Stimulated activated CD8-positive, alpha-beta memory T cell treated with anti-CD3 and anti-CD28 coated beads, Interleukin-4, amount 100 ng/mL, for 4 hours (primary cell): ENCODE data around the gene SERPINB5.

Experiments used
- DNase-seq, 2 donors: peaks; one replicate each; pipeline ENCODE4 v3.0.0-alpha.2; 2020; ENCODE audit warnings: low read depth in 2 of 2, low spot score in 1 of 2

Gene SERPINB5

GRCh38 chr18:63520053-63520685 is 43.4 kb downstream of the SERPINB5 start:
- DNase-seq, result no peak

DNA sequence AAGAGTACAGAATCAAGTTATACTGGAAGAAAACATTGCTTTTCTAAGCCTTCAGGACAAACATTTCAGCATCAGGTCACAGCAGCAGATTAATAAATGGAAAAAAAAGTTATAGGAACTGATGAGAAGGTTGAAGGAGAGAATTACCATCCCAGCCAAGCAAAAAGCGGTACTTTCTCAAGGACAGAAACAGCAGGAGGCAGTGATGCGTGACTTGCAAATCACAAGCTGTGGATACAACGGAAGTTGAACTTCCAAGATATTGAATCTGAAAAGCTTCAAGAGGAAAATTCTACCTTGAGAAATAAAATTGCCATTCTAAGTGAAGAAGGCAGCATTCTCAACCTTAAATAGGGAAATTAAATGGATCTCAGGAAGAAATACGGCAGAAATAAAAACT is 46.9 kb downstream of the SERPINB5 start:
- DNase-seq, result no peak

DNA sequence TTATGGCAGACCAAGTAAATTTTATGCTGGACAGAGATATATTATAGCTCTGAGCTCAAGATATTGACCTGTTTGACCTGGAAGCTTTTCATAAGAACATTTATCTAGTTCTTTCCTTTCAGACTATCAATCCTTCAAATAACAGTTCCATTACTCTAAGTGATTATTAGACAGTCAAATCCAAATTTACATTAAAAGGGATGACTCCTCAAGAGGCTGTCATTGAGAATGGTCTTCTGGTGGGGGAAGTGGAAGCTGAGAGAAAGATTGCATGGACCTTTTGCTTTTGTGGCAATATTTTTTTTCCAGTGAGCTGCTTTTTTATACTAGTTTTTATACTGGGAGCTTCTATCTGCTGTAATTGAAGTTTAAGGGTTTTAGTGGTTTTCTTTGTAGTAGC is 50.5 kb downstream of the SERPINB5 start:
- no peak for DNase-seq

- DNase-seq, result no peak
Observed at GRCh38 chr18:63528863-63529492, 52.2 kb downstream of the SERPINB5 start.

DNA sequence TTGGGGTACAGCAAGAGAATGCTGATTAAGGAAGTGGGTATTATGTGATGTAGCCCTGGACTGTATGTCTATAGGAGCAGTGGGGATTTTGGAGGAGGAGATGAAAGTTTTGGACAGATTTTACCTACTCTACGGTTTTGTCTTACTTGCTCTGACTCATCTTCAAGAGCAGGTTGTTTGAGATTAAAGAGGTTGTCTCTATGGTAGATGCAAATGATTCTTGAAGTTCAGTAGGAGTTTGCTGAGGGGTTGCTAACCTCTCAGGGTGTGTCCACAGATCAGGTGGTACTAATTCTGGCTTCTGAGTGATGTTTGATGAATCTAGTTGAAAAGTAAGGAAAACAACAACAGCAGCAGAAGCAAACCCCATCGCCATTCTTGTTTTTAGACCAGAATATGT is 55.7 kb downstream of the SERPINB5 start:
- DNase-seq, result no peak

GRCh38 chr18:63534615-63535014 is 57.9 kb downstream of the SERPINB5 start:
- no peak for DNase-seq

DNA sequence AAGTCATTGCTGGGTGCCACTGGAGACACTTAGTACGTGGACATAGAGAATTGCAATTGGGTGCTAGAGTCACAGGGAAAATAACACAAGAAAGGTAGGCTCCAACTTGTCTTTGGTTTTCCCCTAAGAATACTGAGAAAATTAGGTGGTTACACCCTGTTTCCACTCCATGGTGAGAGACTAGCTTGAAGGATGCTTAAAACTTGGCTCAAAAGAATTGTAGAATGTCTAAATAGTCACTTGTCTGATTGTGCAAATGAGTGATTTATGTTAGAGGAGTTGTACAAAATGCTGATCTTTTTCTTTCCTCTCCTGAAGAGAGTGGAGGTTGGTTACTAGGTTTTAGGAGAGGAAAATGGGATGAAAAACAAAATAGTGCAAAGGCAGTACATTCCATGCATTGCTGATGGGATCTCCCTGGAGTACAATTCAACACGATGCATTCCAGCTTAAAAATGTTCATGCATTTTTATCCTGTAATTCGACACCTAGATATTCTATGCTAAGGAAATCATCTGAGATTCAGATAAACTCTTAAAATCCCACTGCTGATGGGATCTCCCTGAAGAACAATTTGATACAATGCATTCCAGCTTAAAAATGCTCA is 63.2 kb downstream of the SERPINB5 start:
- no peak for DNase-seq

- no peak for DNase-seq
Observed at GRCh38 chr18:63542069-63542468, 65.3 kb downstream of the SERPINB5 start, which contains the start of gene SERPINB12. Gene SERPINB12, plus strand, starts transcription at chr18:63542369. Its CDS starts 13,791 bp downstream, at chr18:63556160.

DNA sequence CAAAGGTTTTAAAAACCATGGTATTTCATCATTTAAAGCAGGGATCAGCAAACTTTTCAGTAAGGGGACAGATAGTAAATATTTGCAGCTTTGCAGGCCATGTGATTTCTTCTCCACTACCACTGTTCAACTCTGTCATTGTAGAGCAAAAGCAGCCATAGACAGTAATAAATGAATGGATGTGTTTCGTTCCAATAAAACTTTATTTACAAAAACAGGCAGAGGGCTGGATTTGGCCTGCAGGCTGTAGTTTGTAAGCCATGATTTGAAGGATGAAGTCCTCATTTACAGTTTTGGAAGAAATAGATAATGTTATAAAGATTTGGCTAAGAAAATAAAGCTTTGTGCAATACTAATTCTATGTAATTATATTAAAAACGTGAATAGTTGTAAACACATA is 67.3 kb downstream of the SERPINB5 start:
- DNase-seq, result no peak

DNA sequence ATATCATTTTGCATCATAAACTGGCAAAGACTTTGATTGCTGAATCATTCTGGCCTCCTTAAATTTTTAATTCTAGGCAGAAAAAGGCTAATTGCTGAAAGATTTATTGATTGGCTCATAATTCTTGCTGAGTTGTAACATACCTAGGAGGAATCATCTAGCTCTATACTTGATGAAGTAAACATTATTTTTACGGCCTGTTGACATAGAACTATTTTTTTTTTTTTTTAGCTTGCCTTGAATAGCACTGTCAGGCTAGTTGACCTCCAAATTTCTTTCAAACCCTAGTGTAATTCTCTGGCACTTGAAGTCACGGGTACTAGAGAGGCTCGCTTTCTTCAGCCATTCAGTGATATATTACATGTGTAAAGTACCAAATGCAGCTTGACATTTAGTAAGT is 68.2 kb downstream of the SERPINB5 start:
- DNase-seq, result no peak

DNA sequence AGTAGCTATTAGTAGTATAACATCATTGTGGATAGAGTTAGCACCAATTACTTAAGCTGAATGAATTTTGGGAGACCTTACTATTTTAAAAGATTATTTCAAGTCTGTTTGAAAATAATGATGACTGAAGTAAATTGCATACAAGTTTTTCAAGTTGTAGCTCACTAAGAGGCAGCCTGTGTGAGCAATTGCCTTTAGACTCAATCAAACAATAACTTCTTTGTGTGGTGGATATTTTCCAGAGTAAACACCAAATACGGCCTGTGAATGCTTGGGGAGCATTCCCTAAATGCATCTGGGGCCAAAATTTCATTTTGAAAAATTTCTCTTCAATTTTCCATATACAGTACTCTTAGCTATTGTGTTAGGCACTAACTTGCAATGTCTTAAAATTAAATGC is 73.3 kb downstream of the SERPINB5 start:
- DNase-seq, result no peak

DNA sequence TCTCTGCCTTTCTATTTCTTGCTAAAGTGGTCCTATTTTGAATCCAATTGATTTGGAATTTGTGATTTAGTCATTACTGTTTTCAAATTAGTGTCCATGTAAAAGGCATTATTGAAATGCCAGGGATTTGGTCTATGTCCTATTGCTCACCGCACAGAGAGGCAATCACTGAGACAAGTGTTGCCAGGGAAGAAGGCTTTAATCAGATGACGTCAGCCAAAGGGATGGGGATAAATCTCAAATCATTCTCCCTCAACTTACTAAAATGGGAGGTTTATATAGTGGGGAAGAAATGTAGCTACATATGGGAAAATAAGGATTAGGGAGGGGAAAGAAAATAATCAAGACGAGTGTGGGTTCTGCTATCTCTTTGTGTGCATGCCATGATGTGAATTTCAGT is 75.0 kb downstream of the SERPINB5 start:
- DNase-seq, result no peak

GRCh38 chr18:63552581-63552980 is 75.8 kb downstream of the SERPINB5 start:
- no peak for DNase-seq

GRCh38 chr18:63553081-63553480 is 76.3 kb downstream of the SERPINB5 start:
- no peak for DNase-seq
